A673 (cell line): ENCODE data around the gene PHLDA3. TPM values are rescaled to one million over a fixed set of nuclear protein-coding genes. Genes with fewer than 3 reads are reported as not detected.

Experiments
- BruUV-seq: library from RNA; stranded (reverse); fragments of 400-500 nt; replicated peaks from 2 replicates; lab custom pipeline; 2021; lab: Mats Ljungman, UMichigan
- CTCF ChIA-PET: fragments of 300-600 bp; sonication (Branson Sonifier 250); formaldehyde crosslinking; loops from one replicate; lab custom pipeline; 2022; ENCODE audit warnings: antibody characterized with exemption; lab: Charles Lee
- POLR2A ChIA-PET: fragments of 300-600 bp; sonication (Branson Sonifier 250); formaldehyde crosslinking; loops from one replicate; lab custom pipeline; 2022; ENCODE audit warnings: antibody characterized with exemption; ENCODE audit not compliant: low non-redundant PET; lab: Charles Lee
- DNase-seq: peaks from one replicate; pipeline ENCODE4 v3.0.0-alpha.2; 2015; ENCODE audit warnings: low spot score
- H3K27ac ChIP-seq: fragments of 200-600 bp; sonication (generic); 2 replicates; pipeline ENCODE4 v1.5.1; 2016; ENCODE audit warnings: mixed run types, low read depth, mild to moderate bottlenecking, mixed read lengths, antibody characterized with exemption, low read length; ENCODE audit not compliant: poor library complexity, severe bottlenecking
- H3K27me3 ChIP-seq: fragments of 200-600 bp; sonication (generic); replicated peaks from 2 replicates; pipeline ENCODE4 v1.6.1; 2017; ENCODE audit warnings: mixed run types, low read depth, mild to moderate bottlenecking, mixed read lengths, antibody characterized with exemption, low read length; ENCODE audit not compliant: insufficient read depth, poor library complexity
- H3K36me3 ChIP-seq: fragments of 200-600 bp; sonication (generic); 2 replicates; pipeline ENCODE4 v1.6.1; 2016; ENCODE audit warnings: mixed run types, mild to moderate bottlenecking, mixed read lengths, antibody characterized with exemption, low read length; ENCODE audit not compliant: insufficient read depth, poor library complexity, severe bottlenecking
- H3K4me1 ChIP-seq: fragments of 200-600 bp; sonication (generic); 2 replicates; pipeline ENCODE4 v1.6.1; 2017; ENCODE audit warnings: mixed run types, mild to moderate bottlenecking, mixed read lengths, antibody characterized with exemption, low read length; ENCODE audit not compliant: insufficient read depth, poor library complexity, severe bottlenecking
- H3K4me3 ChIP-seq: fragments of 200-600 bp; sonication (generic); 2 replicates; pipeline ENCODE4 v1.5.1; 2016; ENCODE audit warnings: low read depth, mixed run types, mild to moderate bottlenecking, mixed read lengths, low read length; ENCODE audit not compliant: poor library complexity, severe bottlenecking
- H3K9me3 ChIP-seq: fragments of 200-600 bp; sonication (generic); 2 replicates; pipeline ENCODE4 v1.6.1; 2016; ENCODE audit warnings: mixed run types, low read depth, mild to moderate bottlenecking, mixed read lengths, antibody characterized with exemption, low read length; ENCODE audit not compliant: poor library complexity, severe bottlenecking
- EZH2 ChIP-seq: fragments of 200-600 bp; sonication (generic); IDR thresholded peaks from 2 replicates; pipeline ENCODE4 v1.6.1; 2017; ENCODE audit warnings: borderline replicate concordance, low read depth, mild to moderate bottlenecking, mixed read lengths, antibody characterized with exemption, low read length; ENCODE audit not compliant: poor library complexity, severe bottlenecking
- intact Hi-C: fragments of 100-400 bp; cut with micrococcal nuclease; formaldehyde crosslinking; loops from one replicate; pipeline ENCODE4 v1.10.0; 2022; ENCODE audit not compliant: unreplicated experiment
- total RNA-seq: library from RNA; stranded (reverse); gene quantifications from 2 replicates; pipeline ENCODE4 v1.2.3, GENCODE V29; 2021
- TF ChIP-seq, protein P1 (sequence below): fragments of 300-800, 200-600 bp; sonication (generic); conservative IDR thresholded peaks from 2 replicates; pipeline ENCODE4 v1.5.1; 2017; ENCODE audit warnings: low read depth, mild to moderate bottlenecking, antibody characterized with exemption, low read length, moderate library complexity, mixed read lengths

The PHLDA3 gene
- total RNA-seq, 1 experiment from 2014 or later = 24.1 TPM

DNA sequence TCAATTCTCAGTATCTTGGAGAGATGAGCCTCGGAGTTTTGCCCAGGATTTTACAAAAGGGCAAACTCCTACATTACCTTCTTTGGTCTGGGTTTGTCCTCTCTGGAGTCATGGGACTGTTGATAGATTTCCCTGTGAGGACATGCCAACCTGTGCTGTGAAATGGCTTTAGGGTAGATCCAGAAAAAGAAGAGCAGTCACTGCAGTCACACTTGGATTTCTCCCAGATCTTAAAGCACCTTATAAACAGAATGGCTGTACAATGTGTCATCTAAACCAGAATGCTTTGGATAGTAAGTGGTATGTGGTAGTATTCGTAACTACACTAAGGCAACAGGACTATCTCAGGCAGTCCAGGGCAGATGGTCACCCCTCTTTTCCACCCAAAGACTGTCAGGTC is 39.8 kb upstream of the PHLDA3 start:
- Histone ChIP-seq H3K27ac (no peak overlapping the region), H3K9me3 (no peaks in the 10 kb centered on the region), H3K36me3 (no peaks in the 10 kb centered on the region), H3K4me1 (peaks cover 50% of the 10 kb centered on the region), H3K27me3 (no peaks in the 10 kb centered on the region), H3K4me3 (no peak overlapping the region)
- DNase-seq = no peak
- BruUV-seq = no TSS peak
- ChIA-PET POLR2A (interaction anchor here (0.5 kb wide), 1 partner anchor 57 kb away, joined by 10 read pairs; no protein-coding TSS in a partner anchor), CTCF (no interaction called here)
- no peak for TF ChIP-seq EZH2
- TF ChIP-seq, protein P1, sequence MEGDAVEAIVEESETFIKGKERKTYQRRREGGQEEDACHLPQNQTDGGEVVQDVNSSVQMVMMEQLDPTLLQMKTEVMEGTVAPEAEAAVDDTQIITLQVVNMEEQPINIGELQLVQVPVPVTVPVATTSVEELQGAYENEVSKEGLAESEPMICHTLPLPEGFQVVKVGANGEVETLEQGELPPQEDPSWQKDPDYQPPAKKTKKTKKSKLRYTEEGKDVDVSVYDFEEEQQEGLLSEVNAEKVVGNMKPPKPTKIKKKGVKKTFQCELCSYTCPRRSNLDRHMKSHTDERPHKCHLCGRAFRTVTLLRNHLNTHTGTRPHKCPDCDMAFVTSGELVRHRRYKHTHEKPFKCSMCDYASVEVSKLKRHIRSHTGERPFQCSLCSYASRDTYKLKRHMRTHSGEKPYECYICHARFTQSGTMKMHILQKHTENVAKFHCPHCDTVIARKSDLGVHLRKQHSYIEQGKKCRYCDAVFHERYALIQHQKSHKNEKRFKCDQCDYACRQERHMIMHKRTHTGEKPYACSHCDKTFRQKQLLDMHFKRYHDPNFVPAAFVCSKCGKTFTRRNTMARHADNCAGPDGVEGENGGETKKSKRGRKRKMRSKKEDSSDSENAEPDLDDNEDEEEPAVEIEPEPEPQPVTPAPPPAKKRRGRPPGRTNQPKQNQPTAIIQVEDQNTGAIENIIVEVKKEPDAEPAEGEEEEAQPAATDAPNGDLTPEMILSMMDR = no peak
- intact Hi-C loops = no loop called here

DNA sequence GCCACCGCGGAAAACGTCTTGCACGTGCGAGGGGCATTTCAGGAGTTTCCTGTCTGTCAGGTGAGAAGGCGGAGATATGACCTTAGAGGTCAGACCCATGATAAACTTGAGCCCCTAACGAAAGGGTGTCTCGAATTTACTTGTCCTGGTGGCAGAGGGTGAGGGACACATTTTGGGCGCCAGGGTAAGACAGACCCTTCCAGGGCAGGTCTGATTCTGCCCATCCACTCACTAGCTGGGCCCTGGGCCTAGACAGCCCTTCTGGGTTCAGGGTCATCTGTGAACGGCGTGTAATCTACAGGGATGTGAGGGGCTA is 38.3 kb upstream of the PHLDA3 start:
- Histone ChIP-seq H3K9me3 (no peaks in the 10 kb centered on the region), H3K36me3 (no peaks in the 10 kb centered on the region), H3K4me3 (peak overlapping the region; percentile 81), H3K27me3 (no peaks in the 10 kb centered on the region), H3K27ac (peak overlapping the region; percentile 94), H3K4me1 (peaks cover 59% of the 10 kb centered on the region)
- DNase-seq = no peak
- intact Hi-C loops = no loop called here
- ChIA-PET CTCF (interaction anchor here (0.6 kb wide), 1 partner anchor 371 kb away, joined by 3 read pairs; no protein-coding TSS in a partner anchor), POLR2A (no interaction called here)
- BruUV-seq = TSS peak; percentile 59
- TF ChIP-seq EZH2 = no peak
- TF ChIP-seq, protein P1 = no peak

DNA sequence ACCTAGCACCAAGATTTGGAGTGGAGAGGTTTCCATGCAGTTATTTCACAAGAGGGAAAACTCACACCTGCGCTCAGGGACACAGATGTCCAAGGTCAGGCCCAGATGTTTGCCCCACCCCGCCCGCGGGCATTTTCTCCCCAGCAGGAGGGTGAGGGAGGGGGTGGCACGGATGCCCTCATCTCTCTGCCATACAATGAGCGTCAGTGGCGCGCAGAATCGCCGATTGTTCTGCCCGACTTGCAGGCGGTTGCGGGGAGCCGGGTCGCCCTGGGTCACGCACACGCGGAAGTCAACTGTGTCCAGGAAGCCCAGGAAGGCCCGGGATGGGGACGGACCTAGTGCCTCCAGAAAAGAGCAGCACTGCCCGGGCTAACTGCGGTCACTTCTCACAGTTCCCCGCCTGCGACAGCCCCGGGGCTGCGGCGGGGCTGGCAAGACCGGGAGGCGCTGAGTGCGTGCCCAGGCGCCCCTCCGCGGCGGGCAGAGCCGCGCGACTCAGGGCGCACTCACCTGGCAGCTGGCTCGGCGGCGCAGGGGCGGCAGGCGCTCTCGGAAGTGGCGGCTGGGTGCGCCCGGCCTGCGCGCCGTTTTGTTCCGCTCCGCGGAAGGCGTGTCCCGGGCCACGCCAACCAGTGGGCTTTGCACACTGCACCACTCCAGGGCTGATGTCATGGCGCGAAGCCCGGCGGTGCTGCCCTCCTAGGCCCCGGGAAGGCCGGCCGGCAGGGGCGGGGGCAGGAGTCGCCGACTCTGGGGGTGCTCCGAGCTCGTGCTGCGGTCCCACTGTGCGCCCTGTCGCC is 37.8 kb upstream of the PHLDA3 start, which contains the start of gene CSRP1:
Gene CSRP1 (minus strand): TSS at position 567 of the 803 bp plus-strand sequence. CDS start 10,820 bp downstream, outside the sequence.
- ChIA-PET POLR2A (interaction anchor here (0.6 kb wide), 1 partner anchor 30 kb away, joined by 3 read pairs; no protein-coding TSS in a partner anchor), CTCF (interaction anchor here (0.6 kb wide), 1 partner anchor 371 kb away, joined by 3 read pairs; no protein-coding TSS in a partner anchor)
- no TSS peak for BruUV-seq
- intact Hi-C loops = no loop called here
- Histone ChIP-seq H3K27me3 (no peaks in the 10 kb centered on the region), H3K36me3 (no peaks in the 10 kb centered on the region), H3K4me1 (peaks cover 58% of the 10 kb centered on the region), H3K4me3 (peak within 1 kb of the TSS; percentile 81), H3K9me3 (no peaks in the 10 kb centered on the region), H3K27ac (peak within 1 kb of the TSS; percentile 94)
- peak; percentile 90 for DNase-seq
- TF ChIP-seq, protein P1 = no peak
- TF ChIP-seq EZH2 = no peak
